Endothelial cell of umbilical vein (primary cell): ENCODE data around the gene TBP. TPM values are rescaled to one million over a fixed set of nuclear protein-coding genes. Genes with fewer than 3 reads are reported as not detected.

Source experiments
- BruUV-seq: library from RNA; stranded (reverse); fragments of 400-500 nt; replicated peaks from 2 replicates; lab custom pipeline; 2021; lab: Mats Ljungman, UMichigan
- CTCF ChIA-PET: fragments of 300-600, 350-600 bp; sonication (Branson Sonifier 250); formaldehyde crosslinking; loops from one replicate; lab custom pipeline; 2021; ENCODE audit warnings: antibody characterized with exemption, inconsistent platforms; lab: Charles Lee
- POLR2A ChIA-PET: fragments of 300-600, 350-600 bp; sonication (Branson Sonifier 250); formaldehyde crosslinking; loops from one replicate; lab custom pipeline; 2021; ENCODE audit warnings: antibody characterized with exemption, inconsistent platforms; lab: Charles Lee
- DNase-seq: peaks from one replicate; pipeline ENCODE4 v3.0.0-alpha.2; 2011; ENCODE audit warnings: low read depth, low spot score
- FAIRE-seq: peaks from 2 replicates; lab custom pipeline; 2011; peaks lifted over from hg19 to GRCh38; lab: Jason Lieb, UNC
- H2AFZ ChIP-seq: 2 replicates; pipeline ENCODE4 v1.6.0; 2012; ENCODE audit warnings: low read depth, low read length, control low read depth, inconsistent platforms
- H3K27ac ChIP-seq: 2 replicates; pipeline ENCODE4 v1.5.1; 2011; ENCODE audit warnings: low read depth, mild to moderate bottlenecking, control low read depth, low read length, moderate library complexity; ENCODE audit not compliant: insufficient read depth
- H3K27me3 ChIP-seq, 2 experiments: 2 replicates each; pipeline versions ENCODE4 v1.6.0 to v1.6.1; 2011; ENCODE audit warnings: low read length in 2 of 2, mixed read lengths in 1 of 2; ENCODE audit not compliant: control insufficient read depth in 2 of 2, insufficient read depth in 2 of 2
- H3K36me3 ChIP-seq, 2 experiments: 2 replicates in 1 of 2; 3 replicates in 1 of 2; pipeline ENCODE4 v1.5.1; 2011; ENCODE audit warnings: low read length in 2 of 2, mild to moderate bottlenecking in 1 of 2, moderate library complexity in 1 of 2; ENCODE audit not compliant: control insufficient read depth in 2 of 2, insufficient read depth in 2 of 2; ENCODE audit errors: extremely low read depth in 1 of 2
- H3K4me1 ChIP-seq: 3 replicates; pipeline ENCODE4 v1.5.1; 2011; ENCODE audit warnings: mild to moderate bottlenecking, low read length; ENCODE audit not compliant: control insufficient read depth, insufficient read depth; ENCODE audit errors: extremely low read depth
- H3K4me2 ChIP-seq: 2 replicates; pipeline ENCODE4 v1.6.1; 2011; ENCODE audit warnings: low read length, control low read depth, mixed read lengths; ENCODE audit not compliant: insufficient read depth
- H3K4me3 ChIP-seq, 3 experiments: fragments of 200-600 bp in 1 of 3; sonication (generic), shearing (Covaris generic) in 1 of 3; replicated peaks in 1 of 3; 2 replicates each; pipeline ENCODE4 v1.5.1; 2011 to 2016; ENCODE audit warnings: control low read depth in 3 of 3, low read length in 3 of 3, mild to moderate bottlenecking in 2 of 3, inconsistent platforms in 1 of 3, low read depth in 1 of 3, moderate library complexity in 1 of 3; ENCODE audit not compliant: insufficient read depth in 1 of 3
- H3K79me2 ChIP-seq: 2 replicates; pipeline ENCODE4 v1.6.0; 2012; ENCODE audit warnings: low read length, inconsistent platforms; ENCODE audit not compliant: control insufficient read depth, insufficient read depth
- H3K9ac ChIP-seq: replicated peaks from 2 replicates; pipeline ENCODE3; 2011; ENCODE audit warnings: low read length, control low read depth; ENCODE audit not compliant: insufficient read depth; ENCODE audit errors: extremely low read depth
- H3K9me1 ChIP-seq: replicated peaks from 3 replicates; pipeline ENCODE4 v1.6.0; 2011; ENCODE audit warnings: mild to moderate bottlenecking, low read length; ENCODE audit not compliant: control insufficient read depth, insufficient read depth; ENCODE audit errors: extremely low read depth
- H3K9me3 ChIP-seq: replicated peaks from 2 replicates; pipeline ENCODE4 v1.5.1; 2012; ENCODE audit warnings: low read length, inconsistent platforms; ENCODE audit not compliant: control insufficient read depth, insufficient read depth
- H4K20me1 ChIP-seq: replicated peaks from 2 replicates; pipeline ENCODE3; 2011; ENCODE audit warnings: mild to moderate bottlenecking, low read length; ENCODE audit not compliant: control insufficient read depth, insufficient read depth; ENCODE audit errors: extremely low read depth
- EZH2 ChIP-seq: IDR thresholded peaks from 2 replicates; pipeline ENCODE4 v1.6.1; 2012; ENCODE audit warnings: borderline replicate concordance, low read depth, mild to moderate bottlenecking, moderate library complexity, low read length, inconsistent platforms; ENCODE audit not compliant: severe bottlenecking
- FOS ChIP-seq: IDR thresholded peaks from 2 replicates; pipeline ENCODE4 v1.6.1; 2011; ENCODE audit warnings: mild to moderate bottlenecking, low read length, moderate library complexity, borderline replicate concordance; ENCODE audit not compliant: insufficient read depth
- GATA2 ChIP-seq: IDR thresholded peaks from 2 replicates; pipeline ENCODE4 v1.7.0; 2011; ENCODE audit warnings: low read depth, mild to moderate bottlenecking, moderate library complexity, mixed read lengths, low read length; ENCODE audit not compliant: insufficient read length, insufficient read depth
- JUN ChIP-seq: IDR thresholded peaks from 2 replicates; pipeline ENCODE4 v1.6.1; 2011; ENCODE audit warnings: borderline replicate concordance, low read depth; ENCODE audit not compliant: insufficient read length, insufficient read depth
- MYC ChIP-seq: IDR thresholded peaks from one replicate; pipeline ENCODE4 v1.6.1; 2011; ENCODE audit warnings: mild to moderate bottlenecking, low read depth, low read length
- POLR2A ChIP-seq: IDR thresholded peaks from 2 replicates; pipeline ENCODE4 v1.6.1; 2012; ENCODE audit warnings: low read depth, mild to moderate bottlenecking, control low read depth, low read length
- POLR2AphosphoS5 ChIP-seq: IDR thresholded peaks from 2 replicates; pipeline ENCODE4 v1.6.1; 2012; ENCODE audit warnings: low read depth, mild to moderate bottlenecking, control low read depth, low read length, moderate library complexity; ENCODE audit not compliant: insufficient read depth
- dilution Hi-C: fragments of 300-500 bp; cut with MboI; formaldehyde crosslinking; loops from one replicate; pipeline ENCODE4 v1.15.0; 2019; ENCODE audit warnings: low sequenced_read_pairs; ENCODE audit not compliant: extremely low pct_ligation_motif_present
- intact Hi-C: fragments of 100-400 bp; cut with micrococcal nuclease; formaldehyde crosslinking; loops from one replicate; pipeline ENCODE4 v1.10.0; 2022
- polyA plus RNA-seq, 4 experiments: library from polyadenylated mRNA; depleted of rRNA in 3 of 4; stranded (reverse) in 3 of 4; unstranded in 1 of 4; fragments of >200 nt; gene quantifications; 2 replicates each; pipeline versions ENCODE4 v1.2.1 to v1.2.3, GENCODE V29; 2011 to 2012; ENCODE audit warnings: missing spikeins in 1 of 4
- total RNA-seq: library from RNA; stranded (reverse); gene quantifications from 2 replicates; pipeline ENCODE4 v1.2.3, GENCODE V29; 2021
- TF ChIP-seq, protein P1 (sequence below), 2 donors: IDR thresholded peaks; 1 replicate in 1 of 2; 2 replicates in 1 of 2; pipeline ENCODE4 v1.5.1; 2011; ENCODE audit warnings: low read length in 2 of 2, mild to moderate bottlenecking in 2 of 2, moderate library complexity in 2 of 2, control low read depth in 1 of 2, inconsistent platforms in 1 of 2, low read depth in 1 of 2; ENCODE audit not compliant: insufficient read depth in 1 of 2; ENCODE audit errors: extremely low read depth in 1 of 2
- TF ChIP-seq, protein P2 (sequence below): IDR thresholded peaks from 2 replicates; pipeline ENCODE4 v1.6.1; 2011; ENCODE audit not compliant: insufficient read depth, insufficient read length

TBP gene
- total and polyA plus RNA-seq, 2 donors (not counting 3 experiments of a cell fraction or from before 2014, with no cell fraction given), result 17.5 to 17.7 TPM

DNA sequence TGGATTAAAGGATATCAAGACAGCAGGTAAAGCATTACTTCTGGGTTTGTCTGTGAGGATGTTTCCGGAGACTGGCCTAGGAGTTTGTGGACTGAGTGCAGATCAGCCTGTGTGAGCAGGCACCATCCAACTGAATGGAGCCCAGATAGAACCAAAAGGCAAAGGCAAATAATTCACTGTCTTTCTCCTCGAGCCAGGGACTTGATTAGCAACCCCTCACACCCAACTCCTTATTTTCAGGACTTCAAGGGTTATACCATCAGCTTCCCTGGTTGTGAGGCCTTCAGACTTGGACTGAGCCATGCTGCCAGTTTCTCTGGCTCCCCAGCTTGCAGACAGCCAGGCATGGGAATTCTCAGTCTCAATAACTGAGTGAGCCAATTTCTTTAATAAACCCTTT, 20.4 kb upstream of the TBP start:
- Histone ChIP-seq H3K27ac (no peak overlapping the region), H3K27me3 (no peaks in the 10 kb centered on the region), H3K9me3 (no peaks in the 10 kb centered on the region), H3K4me1 (no peaks in the 10 kb centered on the region), H3K79me2 (peaks cover 2% of the 10 kb centered on the region), H4K20me1 (no peaks in the 10 kb centered on the region), H3K36me3 (peaks cover 29 to 36% of the 10 kb centered on the region in 2 experiments), H2AFZ (no peak overlapping the region), H3K4me2 (no peak overlapping the region), H3K4me3 (no peak overlapping the region), H3K9me1 (no peaks in the 10 kb centered on the region), H3K9ac (no peak overlapping the region)
- TF ChIP-seq FOS (no peak), MYC (no peak), POLR2AphosphoS5 (no peak)
- ChIA-PET POLR2A (no interaction called here), CTCF (interaction anchor here (1.2 kb wide), 1 partner anchor 702 kb away, joined by 3 read pairs; no protein-coding TSS in a partner anchor)
- BruUV-seq, result no TSS peak
- dilution Hi-C loops, result no loop called here
- intact Hi-C loops, result no loop called here
- DNase-seq (no peak), FAIRE-seq (no peak)

DNA sequence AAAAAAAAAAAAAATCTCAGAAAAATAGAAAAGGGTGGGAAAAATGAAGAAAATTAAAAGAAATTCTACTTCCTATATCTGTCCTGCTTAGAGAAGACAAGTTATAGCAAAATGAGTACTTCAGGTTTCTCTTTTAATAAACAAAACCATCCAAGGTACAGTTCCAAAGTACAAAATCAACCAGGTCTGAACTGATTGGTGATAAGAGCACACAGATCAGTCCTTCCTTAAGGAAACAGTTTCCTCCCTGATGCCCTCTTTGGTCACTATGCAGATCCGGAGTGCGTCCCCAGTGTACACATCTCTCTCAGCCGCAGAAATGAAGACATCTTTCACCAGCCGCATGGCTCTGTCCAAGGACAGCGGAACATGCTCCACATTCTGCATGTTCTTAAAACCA, 19.2 kb upstream of the TBP start:
- Histone ChIP-seq H3K9me1 (no peaks in the 10 kb centered on the region), H3K27me3 (no peaks in the 10 kb centered on the region), H3K27ac (no peak overlapping the region), H3K79me2 (peaks cover 4% of the 10 kb centered on the region), H3K9ac (no peak overlapping the region), H2AFZ (no peak overlapping the region), H4K20me1 (no peaks in the 10 kb centered on the region), H3K4me1 (no peaks in the 10 kb centered on the region), H3K9me3 (no peaks in the 10 kb centered on the region), H3K4me2 (no peak overlapping the region), H3K36me3 (peaks cover 36 to 37% of the 10 kb centered on the region in 2 experiments), H3K4me3 (no peak overlapping the region)
- DNase-seq (no peak), FAIRE-seq (no peak)
- dilution Hi-C loops (no loop called here), intact Hi-C loops (no loop called here)
- CTCF ChIA-PET, result interaction anchor here (1.2 kb wide), 1 partner anchor 703 kb away, joined by 3 read pairs; no protein-coding TSS in a partner anchor
- POLR2A ChIA-PET, result no interaction called here
- TF ChIP-seq POLR2AphosphoS5, result no peak
- no peak for TF ChIP-seq EZH2
- TF ChIP-seq, protein P1, sequence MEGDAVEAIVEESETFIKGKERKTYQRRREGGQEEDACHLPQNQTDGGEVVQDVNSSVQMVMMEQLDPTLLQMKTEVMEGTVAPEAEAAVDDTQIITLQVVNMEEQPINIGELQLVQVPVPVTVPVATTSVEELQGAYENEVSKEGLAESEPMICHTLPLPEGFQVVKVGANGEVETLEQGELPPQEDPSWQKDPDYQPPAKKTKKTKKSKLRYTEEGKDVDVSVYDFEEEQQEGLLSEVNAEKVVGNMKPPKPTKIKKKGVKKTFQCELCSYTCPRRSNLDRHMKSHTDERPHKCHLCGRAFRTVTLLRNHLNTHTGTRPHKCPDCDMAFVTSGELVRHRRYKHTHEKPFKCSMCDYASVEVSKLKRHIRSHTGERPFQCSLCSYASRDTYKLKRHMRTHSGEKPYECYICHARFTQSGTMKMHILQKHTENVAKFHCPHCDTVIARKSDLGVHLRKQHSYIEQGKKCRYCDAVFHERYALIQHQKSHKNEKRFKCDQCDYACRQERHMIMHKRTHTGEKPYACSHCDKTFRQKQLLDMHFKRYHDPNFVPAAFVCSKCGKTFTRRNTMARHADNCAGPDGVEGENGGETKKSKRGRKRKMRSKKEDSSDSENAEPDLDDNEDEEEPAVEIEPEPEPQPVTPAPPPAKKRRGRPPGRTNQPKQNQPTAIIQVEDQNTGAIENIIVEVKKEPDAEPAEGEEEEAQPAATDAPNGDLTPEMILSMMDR (IDR thresholded peaks at IDR 0.05; ENCODE audit: extremely low read depth in 1 of 2, insufficient read depth in 1 of 2, low read depth in 1 of 2, low read length in 2 of 2), result no peak
- no peak for TF ChIP-seq JUN
- no peak for TF ChIP-seq MYC
- TF ChIP-seq, protein P2, sequence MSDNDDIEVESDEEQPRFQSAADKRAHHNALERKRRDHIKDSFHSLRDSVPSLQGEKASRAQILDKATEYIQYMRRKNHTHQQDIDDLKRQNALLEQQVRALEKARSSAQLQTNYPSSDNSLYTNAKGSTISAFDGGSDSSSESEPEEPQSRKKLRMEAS, result no peak
- TF ChIP-seq GATA2, result no peak
- no peak for TF ChIP-seq POLR2A
- no peak for TF ChIP-seq FOS
- no TSS peak for BruUV-seq
